GM12878 (cell line): ENCODE data around the gene NLGN1.

Experiments used
- ETV6 ChIP-seq, 2 experiments: fragments of 450-650 bp in 1 of 2; IDR thresholded peaks in 1 of 2; conservative IDR thresholded peaks in 1 of 2; 2 replicates each; pipeline ENCODE4 v1.6.1; 2014; ENCODE audit warnings: antibody characterized with exemption in 1 of 2, borderline replicate concordance in 1 of 2, low read depth in 1 of 2, mild to moderate bottlenecking in 1 of 2, moderate library complexity in 1 of 2
- POLR2AphosphoS5 ChIP-seq: IDR thresholded peaks from 2 replicates; pipeline ENCODE4 v1.6.1; 2011; ENCODE audit warnings: mild to moderate bottlenecking, low read length, inconsistent platforms
- RFX5 ChIP-seq: IDR thresholded peaks from 2 replicates; pipeline ENCODE4 v1.6.1; 2011; ENCODE audit warnings: low read depth, low read length, improper control_type of control experiment
- TF ChIP-seq, protein P1 (sequence below), 3 experiments: IDR thresholded peaks in 2 of 3; conservative IDR thresholded peaks in 1 of 3; 2 replicates each; pipeline ENCODE4 v1.5.1; 2011; ENCODE audit warnings: low read depth in 3 of 3, low read length in 3 of 3, mild to moderate bottlenecking in 3 of 3, control low read depth in 2 of 3, moderate library complexity in 2 of 3, inconsistent platforms in 1 of 3, mixed read lengths in 1 of 3; ENCODE audit not compliant: control insufficient read depth in 2 of 3, insufficient read depth in 1 of 3; ENCODE audit errors: extremely low read depth in 1 of 3

DNA sequence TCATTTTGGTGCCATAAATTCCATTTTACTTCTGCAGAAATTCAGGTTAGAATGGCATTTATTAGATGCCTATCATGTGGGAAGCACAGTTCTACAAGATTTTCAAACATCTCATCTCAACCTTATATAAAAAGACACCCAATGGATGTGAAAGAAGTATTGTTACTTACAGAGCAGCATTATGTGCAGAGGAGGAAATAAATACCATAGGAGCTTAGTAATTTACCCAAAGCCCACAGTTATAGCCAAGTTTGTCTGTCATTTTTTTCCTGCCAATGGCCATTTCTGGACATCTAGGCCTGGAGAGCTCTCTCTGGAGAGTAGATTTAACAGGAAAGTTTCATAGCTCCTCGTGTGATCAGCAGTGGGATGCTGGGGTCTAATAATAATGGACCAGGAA is 802.2 kb downstream of the NLGN1 start:
- TF ChIP-seq ETV6 (conservative IDR thresholded peaks at IDR 0.05 in 1 of 2, IDR thresholded peaks at IDR 0.05 in 1 of 2; ENCODE audit: borderline replicate concordance in 1 of 2, low read depth in 1 of 2) (no peak), RFX5 (no peak), POLR2AphosphoS5 (no peak)
- TF ChIP-seq, protein P1, sequence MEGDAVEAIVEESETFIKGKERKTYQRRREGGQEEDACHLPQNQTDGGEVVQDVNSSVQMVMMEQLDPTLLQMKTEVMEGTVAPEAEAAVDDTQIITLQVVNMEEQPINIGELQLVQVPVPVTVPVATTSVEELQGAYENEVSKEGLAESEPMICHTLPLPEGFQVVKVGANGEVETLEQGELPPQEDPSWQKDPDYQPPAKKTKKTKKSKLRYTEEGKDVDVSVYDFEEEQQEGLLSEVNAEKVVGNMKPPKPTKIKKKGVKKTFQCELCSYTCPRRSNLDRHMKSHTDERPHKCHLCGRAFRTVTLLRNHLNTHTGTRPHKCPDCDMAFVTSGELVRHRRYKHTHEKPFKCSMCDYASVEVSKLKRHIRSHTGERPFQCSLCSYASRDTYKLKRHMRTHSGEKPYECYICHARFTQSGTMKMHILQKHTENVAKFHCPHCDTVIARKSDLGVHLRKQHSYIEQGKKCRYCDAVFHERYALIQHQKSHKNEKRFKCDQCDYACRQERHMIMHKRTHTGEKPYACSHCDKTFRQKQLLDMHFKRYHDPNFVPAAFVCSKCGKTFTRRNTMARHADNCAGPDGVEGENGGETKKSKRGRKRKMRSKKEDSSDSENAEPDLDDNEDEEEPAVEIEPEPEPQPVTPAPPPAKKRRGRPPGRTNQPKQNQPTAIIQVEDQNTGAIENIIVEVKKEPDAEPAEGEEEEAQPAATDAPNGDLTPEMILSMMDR (IDR thresholded peaks at IDR 0.05 in 2 of 3, conservative IDR thresholded peaks at IDR 0.05 in 1 of 3; ENCODE audit: control insufficient read depth in 2 of 3, extremely low read depth in 1 of 3, insufficient read depth in 1 of 3, low read depth in 3 of 3, low read length in 3 of 3), result no peak
